Gastrocnemius medialis (tissue), 4 donors: ENCODE data around the gene TCERG1L.

Experiments used
- CTCF ChIP-seq, 5 experiments: fragments of 450-650 bp in 3 of 5; fragments of 200-600 bp in 2 of 5; sonication (generic) in 2 of 5; IDR thresholded peaks in 4 of 5; conservative IDR thresholded peaks in 1 of 5; 1 replicate in 4 of 5; 2 replicates in 1 of 5; pipeline ENCODE4 v1.5.1; 2016 to 2019; ENCODE audit warnings: antibody characterized with exemption in 5 of 5, mild to moderate bottlenecking in 3 of 5, moderate library complexity in 3 of 5
- POLR2A ChIP-seq, 2 donors: fragments of 450-650 bp; IDR thresholded peaks; one replicate each; pipeline ENCODE4 v1.6.1; 2017; ENCODE audit warnings: antibody characterized with exemption in 2 of 2, mild to moderate bottlenecking in 2 of 2, moderate library complexity in 2 of 2

- no peak for TF ChIP-seq POLR2A (IDR thresholded peaks at IDR 0.05)
- TF ChIP-seq CTCF (IDR thresholded peaks at IDR 0.05 in 4 of 5, conservative IDR thresholded peaks at IDR 0.05 in 1 of 5): no peak
Observed at GRCh38 chr10:131093346-131093745, 218.2 kb downstream of the TCERG1L start.
